Lung (tissue), 12 donors: ENCODE measurements around the gene TIE1. TPM values are rescaled to one million over a fixed set of nuclear protein-coding genes. Genes with fewer than 3 reads are reported as not detected.

ENCODE experiments used
- ATAC-seq: fragments of 200-7000 bp; cut with Tn5 transposase; one replicate; pipeline ENCODE4 v1.9.1; 2020; ENCODE audit warnings: moderate number of reproducible peaks; ENCODE audit not compliant: insufficient read depth, low FRiP score
- DNase-seq, 3 donors: peaks; one replicate each; pipeline ENCODE4 v3.0.0-alpha.2; 2013 to 2017
- H3K27ac ChIP-seq, 2 donors: one replicate each; pipeline ENCODE4 v1.5.1; 2013; ENCODE audit warnings: mild to moderate bottlenecking in 2 of 2, moderate library complexity in 2 of 2, control low read depth in 1 of 2, inconsistent platforms in 1 of 2, low read depth in 1 of 2, low read length in 1 of 2
- H3K27me3 ChIP-seq, 3 donors: one replicate each; pipeline ENCODE4 v1.5.1; 2013; ENCODE audit warnings: low read length in 2 of 3; ENCODE audit not compliant: control insufficient read depth in 3 of 3, insufficient read depth in 3 of 3
- H3K36me3 ChIP-seq, 4 donors: one replicate each; pipeline ENCODE4 v1.5.1; 2013; ENCODE audit warnings: low read length in 4 of 4, mild to moderate bottlenecking in 1 of 4, moderate library complexity in 1 of 4; ENCODE audit not compliant: control insufficient read depth in 4 of 4, insufficient read depth in 4 of 4
- H3K4me1 ChIP-seq, 5 donors: one replicate each; pipeline ENCODE4 v1.5.1; 2013; ENCODE audit warnings: low read length in 5 of 5, mild to moderate bottlenecking in 2 of 5, moderate library complexity in 1 of 5; ENCODE audit not compliant: control insufficient read depth in 5 of 5, insufficient read depth in 5 of 5
- H3K4me3 ChIP-seq: one replicate; pipeline ENCODE4 v1.5.1; 2013; ENCODE audit warnings: mild to moderate bottlenecking, control low read depth, moderate library complexity
- H3K9ac ChIP-seq, 2 donors: one replicate each; pipeline ENCODE4 v1.5.1; 2013; ENCODE audit warnings: low read length in 2 of 2, control low read depth in 1 of 2; ENCODE audit not compliant: insufficient read depth in 1 of 2
- H3K9me3 ChIP-seq, 4 donors: one replicate each; pipeline ENCODE4 v1.5.1; 2013; ENCODE audit warnings: low read length in 3 of 4, mild to moderate bottlenecking in 1 of 4, moderate library complexity in 1 of 4; ENCODE audit not compliant: control insufficient read depth in 4 of 4, insufficient read depth in 3 of 4
- WGBS, 2 donors: extraction: QIAGEN DNeasy Blood & Tissue Kit; methylation state at CpG; one replicate each; pipeline ENCODE4 v1.1.7; 2013; 5-methylcytosine and 5-hydroxymethylcytosine counted together
- polyA plus RNA-seq, 2 donors: library from polyadenylated mRNA; stranded (reverse); fragments of 200-250 nt; gene quantifications; one replicate each; pipeline ENCODE4 v1.2.1, GENCODE V29; 2013
- total RNA-seq, 2 donors: library from RNA; depleted of rRNA in 1 of 2; stranded (reverse); fragments of >200 nt in 1 of 2; gene quantifications; one replicate each; pipeline ENCODE4 v1.2.1, GENCODE V29; 2014 to 2021
- TF ChIP-seq, protein P1 (sequence below): IDR thresholded peaks from 2 replicates; pipeline ENCODE4 v1.5.1; 2012; ENCODE audit warnings: mild to moderate bottlenecking; ENCODE audit errors: control extremely low read depth, extremely low read depth
- donor health status: control.
- donor health status: control.
- donor health status: Bipolar disorder and iron deficiency.
- donor health status: healthy.
- donor health status: DM: yes; HTN: yes; CAD: no.

The TIE1 gene
- total and polyA plus RNA-seq, 4 donors = 20.5 to 133 (median 42.1) TPM

DNA sequence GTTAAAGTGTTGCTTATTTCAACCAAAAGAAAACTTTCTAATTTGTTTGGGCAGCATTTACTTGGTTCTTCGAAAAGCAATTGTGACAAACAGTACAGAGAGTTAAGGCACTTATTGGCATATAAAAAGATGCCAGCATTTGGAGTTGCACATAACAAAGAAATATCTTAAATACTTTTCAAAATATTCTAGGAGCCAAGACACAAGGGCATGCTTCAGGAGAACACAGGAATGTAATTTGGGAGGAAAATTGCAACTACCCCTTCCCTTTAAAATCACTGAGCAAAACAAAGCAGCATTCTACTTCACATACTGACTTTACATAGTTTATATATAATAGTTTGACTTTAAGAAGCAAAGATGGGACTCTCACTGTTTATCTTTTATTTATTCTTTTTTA lies 4.6 kb upstream of the TIE1 start:
- H3K4me1 ChIP-seq = peaks cover 0 to 19% (median 14%) of the 10 kb centered on the region in 5 donors
- ATAC-seq = no peak

DNA sequence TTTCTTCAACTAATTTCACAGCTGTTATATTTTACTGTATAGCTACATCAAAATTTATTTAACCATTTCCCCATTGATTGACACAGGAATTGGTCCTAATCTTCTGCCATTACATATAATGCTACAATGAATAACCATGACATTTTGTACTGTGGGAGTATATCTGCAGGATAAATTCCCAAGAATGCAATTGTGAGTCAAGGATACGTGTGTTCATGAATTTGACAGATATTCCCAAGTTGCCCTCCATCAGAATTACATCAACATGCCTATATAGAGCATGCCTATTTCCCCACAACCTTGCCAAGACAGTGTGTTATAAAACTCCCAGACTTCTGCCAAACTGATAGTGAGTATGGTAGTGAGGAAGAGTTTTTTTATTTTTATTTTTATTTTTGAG lies 2.7 kb upstream of the TIE1 start:
- Histone ChIP-seq H3K36me3 (no peaks in the 10 kb centered on the region), H3K9me3 (no peaks in the 10 kb centered on the region), H3K4me3 (no peak overlapping the region), H3K27me3 (no peaks in the 10 kb centered on the region), H3K9ac (no peak overlapping the region), H3K4me1 (peaks cover 2 to 26% (median 15%) of the 10 kb centered on the region in 5 donors), H3K27ac (no peak overlapping the region)
- 89% methylated on average over 1 of the region's 1 CpG for WGBS, 2 donors
- ATAC-seq (no peak), DNase-seq (no peak)
- TF ChIP-seq, protein P1, sequence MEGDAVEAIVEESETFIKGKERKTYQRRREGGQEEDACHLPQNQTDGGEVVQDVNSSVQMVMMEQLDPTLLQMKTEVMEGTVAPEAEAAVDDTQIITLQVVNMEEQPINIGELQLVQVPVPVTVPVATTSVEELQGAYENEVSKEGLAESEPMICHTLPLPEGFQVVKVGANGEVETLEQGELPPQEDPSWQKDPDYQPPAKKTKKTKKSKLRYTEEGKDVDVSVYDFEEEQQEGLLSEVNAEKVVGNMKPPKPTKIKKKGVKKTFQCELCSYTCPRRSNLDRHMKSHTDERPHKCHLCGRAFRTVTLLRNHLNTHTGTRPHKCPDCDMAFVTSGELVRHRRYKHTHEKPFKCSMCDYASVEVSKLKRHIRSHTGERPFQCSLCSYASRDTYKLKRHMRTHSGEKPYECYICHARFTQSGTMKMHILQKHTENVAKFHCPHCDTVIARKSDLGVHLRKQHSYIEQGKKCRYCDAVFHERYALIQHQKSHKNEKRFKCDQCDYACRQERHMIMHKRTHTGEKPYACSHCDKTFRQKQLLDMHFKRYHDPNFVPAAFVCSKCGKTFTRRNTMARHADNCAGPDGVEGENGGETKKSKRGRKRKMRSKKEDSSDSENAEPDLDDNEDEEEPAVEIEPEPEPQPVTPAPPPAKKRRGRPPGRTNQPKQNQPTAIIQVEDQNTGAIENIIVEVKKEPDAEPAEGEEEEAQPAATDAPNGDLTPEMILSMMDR = no peak

More for the DNA sequence above, 4.6 kb upstream of the TIE1 start:
- TF ChIP-seq, protein P1 = no peak
- Histone ChIP-seq H3K36me3 (no peaks in the 10 kb centered on the region), H3K27ac (peak overlapping the region in 1 of 2 donors; percentile 6), H3K9ac (peak overlapping the region in 1 of 2 donors; percentile 43), H3K27me3 (no peaks in the 10 kb centered on the region), H3K9me3 (no peaks in the 10 kb centered on the region), H3K4me3 (no peak overlapping the region)
- DNase-seq = no peak
- WGBS, 2 donors = 40 to 62% methylated on average over 1 of the region's 1 CpG

DNA sequence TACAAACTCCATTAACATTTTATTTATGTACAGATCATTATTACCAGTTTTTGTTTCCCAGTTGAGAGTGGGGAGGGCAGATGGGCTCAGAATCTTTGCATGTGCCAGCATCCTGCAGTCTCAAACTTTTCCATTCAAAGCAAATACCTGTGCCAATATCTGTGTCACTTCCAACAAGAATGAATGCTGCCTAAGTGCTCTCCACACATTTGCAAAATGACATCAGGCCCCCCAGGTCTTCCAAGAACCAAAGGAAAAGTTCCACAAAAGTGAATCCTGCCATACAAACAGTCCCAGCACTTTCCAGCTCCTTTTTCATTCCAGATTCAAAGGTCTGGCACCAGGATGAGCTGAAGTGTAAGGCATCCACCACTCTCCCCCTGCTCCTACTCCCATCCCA lies 1.7 kb upstream of the TIE1 start:
- H3K27ac ChIP-seq = peak overlapping the region; percentile 13 to 23
- ATAC-seq = no peak
- H3K4me1 ChIP-seq = peaks cover 3 to 37% (median 16%) of the 10 kb centered on the region in 5 donors

DNA sequence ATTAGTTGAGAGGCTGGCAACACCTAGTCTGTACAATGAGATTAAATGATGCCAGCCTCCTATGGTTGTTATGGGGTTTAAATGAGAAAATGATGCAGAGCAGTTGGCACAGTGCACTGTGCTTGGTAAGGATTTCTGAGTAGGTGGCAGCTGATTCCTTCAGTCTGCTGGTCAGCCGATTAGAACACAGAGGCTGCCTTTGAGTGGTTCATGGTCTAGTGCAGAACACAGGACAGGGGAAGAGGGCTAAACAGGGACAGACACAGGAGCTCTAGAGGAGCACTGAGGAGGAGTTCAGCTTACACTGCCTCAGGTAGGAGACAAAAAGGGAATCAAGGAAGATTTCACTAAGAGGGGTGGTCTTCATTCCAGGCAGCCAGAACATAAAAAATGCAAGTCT lies 1.4 kb downstream of the TIE1 start:
- Histone ChIP-seq H3K27me3 (no peaks in the 10 kb centered on the region), H3K9me3 (no peaks in the 10 kb centered on the region), H3K27ac (peak overlapping the region; percentile 3 to 12), H3K4me1 (peaks cover 3 to 35% (median 21%) of the 10 kb centered on the region in 5 donors), H3K36me3 (peaks cover 0 to 10% (median 0%) of the 10 kb centered on the region in 4 donors), H3K4me3 (peak overlapping the region; percentile 16), H3K9ac (no peak overlapping the region)
- no peak for ATAC-seq
- peak; percentile 68 to 88 (median 82) for DNase-seq
- TF ChIP-seq, protein P1 = no peak
- WGBS, 2 donors = 42 to 58% methylated on average over 1 of the region's 1 CpG

More for the DNA sequence above, 1.7 kb upstream of the TIE1 start:
- Histone ChIP-seq H3K36me3 (no peaks in the 10 kb centered on the region), H3K4me3 (no peak overlapping the region), H3K9me3 (no peaks in the 10 kb centered on the region), H3K27me3 (no peaks in the 10 kb centered on the region), H3K9ac (no peak overlapping the region)
- no peak for DNase-seq
- TF ChIP-seq, protein P1 = no peak
